AG09309 (cell line): ENCODE data around the gene CD151.

Experiments used
- DNase-seq: peaks from one replicate; pipeline ENCODE4 v3.0.0-alpha.2; 2010; ENCODE audit warnings: low read depth
- H3K4me3 ChIP-seq: 2 replicates; pipeline ENCODE4 v1.5.1; 2011; ENCODE audit warnings: mild to moderate bottlenecking, low read depth, low read length, moderate library complexity; ENCODE audit not compliant: control insufficient read depth
- CTCF ChIP-seq: IDR thresholded peaks from 2 replicates; pipeline ENCODE4 v1.5.1; 2011; ENCODE audit warnings: mild to moderate bottlenecking, low read depth, low read length, inconsistent platforms; ENCODE audit not compliant: insufficient read depth, control insufficient read depth; ENCODE audit errors: missing control alignments

Gene CD151

GRCh38 chr11:826227-826621 is 6.5 kb upstream of the CD151 start:
- H3K4me3 ChIP-seq, result no peak overlapping the region

GRCh38 chr11:826836-827145 is 6.0 kb upstream of the CD151 start:
- peak overlapping the region; percentile 14 for H3K4me3 ChIP-seq
- no peak for TF ChIP-seq CTCF
- DNase-seq, result no peak

More at GRCh38 chr11:826227-826621, 6.5 kb upstream of the CD151 start:
- DNase-seq, result no peak
- no peak for TF ChIP-seq CTCF

GRCh38 chr11:827146-827896 is 5.4 kb upstream of the CD151 start:
- no peak for TF ChIP-seq CTCF
- no peak overlapping the region; the same call in 1 of the 2 replicates for H3K4me3 ChIP-seq

GRCh38 chr11:827897-828192 is 4.9 kb upstream of the CD151 start, which contains the start of gene CRACR2B:
Gene CRACR2B (plus strand): TSS chr11:827919. CDS start chr11:828608, 689 bp downstream.
- DNase-seq, result no peak
- peak within 1 kb of the TSS; percentile 14 for H3K4me3 ChIP-seq
- no peak for TF ChIP-seq CTCF

More at GRCh38 chr11:827146-827896, 5.4 kb upstream of the CD151 start:
- no peak for DNase-seq

- H3K4me3 ChIP-seq, result no peak overlapping the region
- DNase-seq, result no peak
- TF ChIP-seq CTCF, result no peak
Observed at GRCh38 chr11:828506-829175, 4.1 kb upstream of the CD151 start.

GRCh38 chr11:829176-829846 is 3.4 kb upstream of the CD151 start:
- no peak for DNase-seq
- TF ChIP-seq CTCF, result no peak
- no peak overlapping the region for H3K4me3 ChIP-seq
